Hypothalamus (tissue), 51 donors: ENCODE results near the gene GATAD2A.
A peak's percentile ranks its signal among the peaks of the same experiment; 100 is the strongest.
"Not testable (repeated sequence)": the region's sequence is repeated elsewhere in the genome, so short reads cannot be mapped to it uniquely, and the experiment has no call there.

Source experiments
- DNase-seq, 51 donors: peaks; one replicate each; lab custom pipeline; 2025; lab: John Stamatoyannopoulos, UW

The GATAD2A gene

DNA sequence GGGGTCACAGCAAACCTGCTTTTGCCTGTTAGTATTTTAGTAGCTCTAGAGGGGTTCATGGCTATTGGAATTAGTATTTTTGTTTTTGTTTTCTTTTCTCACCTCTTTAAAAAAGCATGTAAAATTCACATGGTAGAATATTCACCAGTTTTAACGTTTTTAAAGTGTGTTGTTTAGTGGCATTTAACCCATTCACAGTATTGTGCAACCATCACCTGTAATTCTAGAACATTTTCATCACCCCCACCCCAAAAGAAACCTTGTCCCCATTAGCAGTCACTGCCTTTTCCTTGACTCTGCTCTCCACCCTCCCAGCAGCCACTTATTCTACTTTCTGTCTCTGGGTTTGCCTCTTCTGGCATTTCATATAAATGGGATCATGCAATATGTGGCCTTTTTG, 39.8 kb downstream of the GATAD2A start:
- DNase-seq, result no peak

DNA sequence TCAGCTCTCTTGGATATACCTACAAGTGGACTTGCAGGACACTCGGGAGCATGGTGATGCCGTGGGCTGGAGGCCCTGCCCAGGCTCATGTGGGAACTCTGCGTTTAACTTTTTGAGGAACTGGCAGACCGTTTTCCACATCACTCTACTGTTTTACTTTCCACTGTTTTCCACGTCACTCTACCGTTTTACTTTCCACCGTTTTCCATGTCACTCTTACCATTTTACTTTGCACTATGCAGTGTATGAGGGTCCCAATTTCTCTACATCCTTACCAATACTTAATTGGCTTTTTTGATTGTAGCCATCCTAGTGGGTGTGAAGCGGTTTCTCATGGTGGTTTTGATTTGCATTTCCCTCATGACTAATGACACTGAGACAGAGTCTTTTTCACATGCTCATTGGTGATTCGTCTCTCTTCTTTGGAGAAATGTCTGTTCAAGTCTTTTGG, 40.5 kb downstream of the GATAD2A start:
- no peak for DNase-seq

DNA sequence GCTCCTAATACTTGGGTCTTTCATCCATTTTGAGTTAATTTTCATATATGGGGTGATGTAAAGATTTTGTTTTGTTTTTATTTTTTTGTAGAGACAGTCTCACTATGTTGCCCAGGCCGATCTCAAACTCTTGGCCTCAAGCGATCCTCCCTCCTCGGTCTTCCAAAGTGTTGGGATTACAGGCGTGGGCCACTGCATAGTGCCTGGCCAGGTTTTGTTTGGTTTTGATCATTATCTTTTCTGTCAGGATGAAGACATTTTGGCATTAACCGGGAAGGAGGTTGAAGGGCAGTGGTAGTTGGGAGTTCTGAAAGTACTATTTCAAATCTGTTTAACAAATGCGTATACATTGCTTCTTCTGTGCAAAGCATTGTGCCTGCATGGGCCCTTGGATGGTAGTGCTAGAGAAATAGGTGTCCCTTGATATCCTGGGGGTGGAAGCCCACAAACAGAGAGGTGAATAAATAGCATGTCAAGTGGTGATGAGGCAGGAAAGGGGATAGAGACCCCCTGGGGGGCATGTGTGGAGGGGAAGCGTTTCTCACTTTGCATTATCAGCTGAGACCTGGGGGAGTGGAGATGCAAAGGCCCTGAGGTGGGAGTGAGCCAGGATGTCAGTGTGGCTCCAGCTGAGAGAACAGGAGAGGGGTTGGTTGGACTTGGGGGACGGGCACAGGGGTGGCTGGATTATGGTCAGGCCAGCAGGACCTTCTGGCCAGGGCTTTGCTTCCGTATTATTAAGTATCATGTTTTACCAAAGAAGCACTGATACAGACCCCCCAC, 41.4 kb downstream of the GATAD2A start:
- no peak for DNase-seq

DNA sequence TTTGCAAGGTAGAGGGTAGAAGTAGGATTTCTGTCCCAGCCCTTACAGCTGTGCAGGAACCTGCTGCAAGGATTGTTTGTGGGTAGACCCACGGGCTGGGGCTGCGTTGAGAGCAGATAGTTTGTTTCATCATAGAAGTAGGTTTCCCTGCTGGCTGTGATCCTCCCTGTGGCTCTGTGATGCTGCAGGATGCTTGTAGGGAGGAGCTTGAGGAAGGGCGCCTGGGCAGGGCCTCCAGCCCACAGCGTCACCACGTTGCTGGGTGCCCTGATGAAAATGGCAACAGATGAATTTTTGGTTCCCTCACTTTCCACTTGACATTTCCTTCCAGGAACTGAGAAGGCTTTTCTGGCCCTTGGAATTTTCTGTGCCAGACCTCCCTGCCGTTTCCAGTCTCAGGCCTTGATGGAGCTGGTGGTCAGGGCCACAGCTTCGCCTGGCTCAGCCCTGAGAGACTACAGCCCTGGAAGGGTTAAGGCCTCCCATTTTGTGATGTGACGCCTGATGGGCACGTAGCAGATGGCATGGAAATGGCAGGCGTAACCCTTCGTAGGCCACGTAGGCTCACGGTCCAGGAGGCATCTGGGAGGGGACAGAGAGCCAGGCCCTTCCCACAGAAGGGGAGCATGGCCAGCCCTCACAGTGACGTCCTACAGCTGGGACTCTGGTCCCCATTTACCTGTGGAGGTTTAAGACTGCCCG, 42.2 kb downstream of the GATAD2A start:
- DNase-seq, result peak in 2 of 51 donors; percentile 8 to 9

DNA sequence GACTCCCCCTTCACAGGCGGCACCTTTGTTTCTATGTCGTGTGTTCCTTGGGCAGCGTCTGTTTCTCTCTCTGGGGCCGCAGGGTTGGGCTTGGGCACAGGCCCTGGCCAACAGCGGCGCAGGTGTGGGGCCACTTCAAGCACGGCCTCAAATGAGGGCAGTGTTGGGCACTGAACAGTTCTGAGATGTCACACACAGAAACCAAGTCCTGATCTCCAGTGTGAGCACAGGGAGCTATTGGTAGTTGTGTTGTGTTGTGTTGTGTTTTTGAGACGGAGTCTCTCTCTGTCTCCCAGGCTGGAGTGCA, 42.7 kb downstream of the GATAD2A start:
- DNase-seq, result no peak

DNA sequence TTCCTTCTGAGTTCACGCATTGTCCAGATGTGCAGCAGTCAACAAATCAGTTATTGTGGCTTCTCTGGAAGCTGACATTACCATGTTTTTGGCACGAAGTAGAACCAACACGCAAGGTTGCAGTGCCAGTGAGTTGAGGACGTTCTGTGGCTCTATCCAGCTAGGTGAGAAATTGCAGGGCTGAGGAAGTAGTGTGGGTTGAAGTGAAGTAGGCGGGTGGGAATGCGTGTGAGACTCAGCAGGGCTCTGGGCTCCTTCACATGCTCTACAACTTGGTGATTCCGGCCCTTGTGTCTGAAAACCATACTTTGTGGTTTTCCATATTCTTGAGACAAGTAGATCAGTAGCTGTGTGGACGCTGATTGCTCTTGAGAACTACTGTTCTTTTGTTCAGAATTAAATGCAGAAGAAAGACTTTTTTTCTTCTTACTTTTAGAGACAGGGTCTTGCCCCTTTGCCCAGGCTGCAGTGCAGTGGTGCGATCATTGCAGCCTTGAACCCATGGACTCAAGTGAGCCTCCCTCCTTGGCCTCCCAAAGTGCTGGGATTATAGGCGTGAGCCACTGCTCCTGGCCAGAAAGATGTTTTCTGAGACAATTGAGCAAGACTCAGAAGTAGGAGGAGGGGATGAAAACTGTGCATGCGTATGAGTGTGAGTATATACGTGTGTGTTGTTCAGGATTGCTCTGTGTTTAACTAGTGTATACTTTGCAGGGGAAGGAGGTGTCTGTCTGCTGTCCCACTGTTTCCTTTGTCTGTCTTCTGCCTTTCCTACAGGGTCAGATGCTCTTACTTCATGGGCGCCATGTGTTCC, 46.2 kb downstream of the GATAD2A start:
- peak in 1 of 51 donors; percentile 5 for DNase-seq

DNA sequence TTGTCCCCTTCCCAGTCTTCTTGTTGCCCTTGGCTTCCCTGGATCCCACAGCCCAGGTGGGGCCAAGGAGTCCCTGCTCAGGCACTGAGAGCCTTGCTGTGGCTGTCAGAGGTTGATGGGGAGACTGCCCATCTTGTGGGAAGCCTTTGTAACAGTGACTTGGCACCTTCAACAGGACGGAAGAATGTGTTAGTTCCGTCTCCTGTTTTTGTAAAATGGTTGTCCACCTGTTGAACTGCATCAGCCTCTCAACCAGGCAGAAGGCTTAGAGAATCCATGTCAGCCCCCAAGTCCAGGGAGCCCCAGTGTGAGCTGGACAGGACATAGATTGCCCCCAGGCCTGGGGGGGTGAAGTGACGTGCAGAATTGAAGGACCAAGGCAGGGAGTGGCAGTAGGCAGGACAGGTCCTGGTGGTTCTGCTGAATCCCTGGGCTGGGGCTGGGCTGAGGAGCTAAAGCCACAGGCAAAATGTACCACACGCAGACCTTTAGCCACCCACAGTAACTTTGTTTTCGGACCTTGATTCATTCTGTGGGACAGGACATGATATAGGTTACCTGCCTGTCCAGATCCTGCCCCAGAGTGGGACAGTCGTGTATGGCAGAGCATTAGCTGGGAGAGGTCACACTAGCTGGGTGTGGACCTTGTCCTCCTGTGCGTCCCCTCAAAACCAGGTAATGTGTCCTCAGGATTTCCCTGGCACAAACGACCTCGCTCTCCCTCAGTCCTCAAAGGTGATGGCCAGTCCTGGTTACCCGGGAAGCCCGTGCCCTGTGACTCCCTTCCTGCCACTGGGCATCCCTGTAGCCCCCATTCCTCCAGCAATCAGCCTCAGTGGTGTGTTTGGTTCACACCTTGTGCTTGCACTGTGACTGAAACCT, 47.0 kb downstream of the GATAD2A start:
- no peak for DNase-seq

DNA sequence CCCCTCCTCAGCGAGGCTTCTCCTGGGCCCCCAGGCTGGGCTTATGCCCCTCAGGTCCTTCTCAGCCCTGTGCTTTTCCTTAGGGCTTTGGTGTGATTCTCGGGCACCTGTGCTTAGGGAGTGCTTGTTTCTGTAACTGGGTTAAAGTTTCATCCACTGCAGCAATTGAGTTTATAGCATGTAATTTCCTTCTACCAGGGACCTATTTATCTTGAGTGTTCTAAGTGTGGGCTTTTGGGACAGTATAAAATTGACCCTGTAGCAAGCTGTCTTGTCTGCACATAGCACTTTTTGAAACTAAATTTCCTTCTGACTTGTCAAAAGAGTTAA, 47.6 kb downstream of the GATAD2A start:
- DNase-seq, result no peak

DNA sequence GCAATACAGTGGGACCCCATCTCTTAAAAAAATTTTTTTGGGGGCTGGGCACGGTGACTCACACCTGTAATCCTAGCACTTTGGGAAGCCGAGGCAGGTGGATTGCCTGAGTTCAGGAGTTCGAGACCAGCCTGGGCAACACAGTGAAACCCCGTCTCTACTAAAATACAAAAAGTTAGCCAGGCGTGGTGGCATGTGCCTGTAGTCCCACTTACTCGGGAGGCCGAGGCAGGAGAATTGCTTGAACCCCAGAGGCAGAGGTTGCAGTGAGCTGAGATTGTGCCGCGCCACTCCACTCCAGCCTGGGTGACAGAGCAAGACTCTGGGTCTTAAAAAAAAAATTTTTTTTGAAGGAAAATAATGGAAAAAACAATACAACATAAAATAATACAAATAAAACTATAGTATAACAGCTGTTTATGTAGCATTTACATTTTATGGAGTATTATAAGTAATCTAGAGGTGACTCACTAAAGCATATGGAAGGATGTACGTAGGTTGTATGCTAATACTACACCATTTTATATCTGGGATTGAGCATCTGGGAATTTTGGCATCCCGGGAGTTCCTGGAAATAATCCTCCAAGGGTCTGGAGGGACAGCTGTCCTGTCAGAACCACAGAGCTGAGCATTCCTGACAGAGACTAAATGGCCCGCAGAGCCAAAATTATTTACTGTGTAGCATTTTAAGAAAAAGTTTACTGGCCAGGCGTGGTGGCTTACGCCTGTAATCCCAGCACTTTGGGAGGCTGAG, 49.9 kb downstream of the GATAD2A start:
- DNase-seq, result not testable (repeated sequence)

DNA sequence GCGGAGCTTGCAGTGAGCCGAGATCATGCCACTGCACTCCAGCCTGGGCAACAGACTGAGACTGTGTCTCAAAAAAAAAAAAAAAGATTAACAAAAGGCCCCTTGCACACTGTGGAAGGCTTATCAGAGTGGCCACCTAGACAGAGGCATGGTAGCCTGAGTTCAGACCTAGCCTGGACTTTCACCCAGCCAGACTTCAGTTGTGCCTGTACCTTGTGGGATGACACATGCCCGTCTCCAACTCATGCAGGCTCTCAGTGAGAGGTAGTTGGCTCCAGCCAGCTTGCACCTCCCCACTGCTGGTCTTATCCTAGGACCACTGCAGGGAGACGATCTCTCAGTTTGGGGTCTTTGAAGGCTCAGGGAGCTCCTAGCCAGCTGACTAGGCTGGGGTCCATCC, 52.2 kb downstream of the GATAD2A start:
- DNase-seq, result no peak

DNA sequence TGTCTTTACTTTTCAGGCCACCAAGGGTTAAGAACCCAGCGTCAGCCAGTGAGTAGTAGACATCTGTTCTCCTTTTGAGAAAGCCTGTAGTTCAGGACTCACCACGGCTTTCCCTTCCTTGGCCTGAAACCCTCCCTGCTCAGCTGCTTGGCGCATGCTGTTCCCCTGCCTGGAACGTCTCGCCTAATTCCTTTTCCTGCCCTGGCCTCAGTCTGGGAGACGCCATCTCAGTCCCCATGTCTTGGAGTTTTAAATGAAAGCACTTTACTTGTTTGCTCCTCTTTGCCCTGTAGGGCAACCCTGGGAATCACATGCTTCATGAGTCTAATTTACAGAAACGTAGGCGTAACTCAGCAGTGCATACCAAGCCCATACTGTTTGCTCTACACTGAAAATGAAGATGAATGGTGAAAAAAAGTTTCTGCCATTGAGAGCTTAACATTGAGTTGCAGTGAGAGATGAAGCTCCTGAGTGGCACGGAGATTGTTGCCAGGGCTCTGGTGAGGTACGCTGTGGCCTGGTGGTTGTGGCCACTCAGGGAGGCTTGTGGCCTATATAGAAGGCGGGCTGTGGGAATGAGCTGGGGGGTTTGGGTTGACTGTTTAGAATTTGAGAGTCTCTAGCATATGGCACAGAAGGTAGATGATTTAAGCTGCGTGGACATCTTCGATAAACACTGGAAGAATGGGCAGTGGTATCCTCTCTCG, 52.8 kb downstream of the GATAD2A start:
- no peak for DNase-seq

DNA sequence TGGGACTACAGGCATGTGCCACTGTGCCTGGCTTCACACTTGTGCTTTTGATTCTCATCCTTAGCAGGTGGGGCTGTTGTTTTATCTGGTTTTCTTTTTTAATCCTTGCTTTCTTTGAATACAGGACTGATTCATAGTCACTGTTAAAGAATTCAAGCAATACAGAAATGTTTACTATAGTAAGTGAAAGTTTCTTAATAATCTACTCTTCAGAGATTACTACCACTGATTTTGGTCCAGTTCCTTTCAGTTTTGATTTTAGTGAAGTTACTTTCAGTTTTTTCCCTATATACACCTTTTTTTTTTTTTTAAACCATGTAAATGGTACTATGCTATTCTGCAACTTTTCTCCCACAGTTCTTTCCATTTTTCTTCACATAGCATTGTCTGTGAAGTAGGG, 53.6 kb downstream of the GATAD2A start:
- no peak for DNase-seq

DNA sequence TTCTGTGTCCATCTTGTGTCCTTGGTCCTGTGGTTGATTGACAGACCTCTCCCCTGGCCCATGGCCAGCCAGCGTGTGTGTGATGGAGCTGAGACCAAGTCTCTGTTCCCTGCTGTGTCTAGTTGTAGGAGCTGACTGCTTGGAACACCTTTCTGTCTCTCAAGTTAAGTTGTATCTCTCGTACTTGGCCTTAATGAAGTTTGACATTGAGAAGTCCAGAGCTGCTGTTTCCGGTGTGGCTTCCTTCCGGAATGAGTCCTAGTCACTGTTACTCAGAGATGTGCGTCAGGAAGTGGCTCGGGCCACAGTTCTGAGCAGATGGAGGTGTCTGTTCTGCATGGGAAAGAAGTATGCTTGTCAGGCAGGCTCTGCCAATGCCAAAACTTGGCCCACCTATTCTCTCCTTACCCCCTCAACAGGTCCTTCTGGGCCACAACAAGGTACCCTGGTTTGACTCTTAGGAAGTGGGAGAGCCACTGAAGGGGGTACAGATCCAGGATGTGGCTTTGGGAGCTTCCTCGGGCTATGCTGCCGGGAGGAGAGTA, 54.3 kb downstream of the GATAD2A start:
- DNase-seq, result peak in 1 of 51 donors; percentile 34

DNA sequence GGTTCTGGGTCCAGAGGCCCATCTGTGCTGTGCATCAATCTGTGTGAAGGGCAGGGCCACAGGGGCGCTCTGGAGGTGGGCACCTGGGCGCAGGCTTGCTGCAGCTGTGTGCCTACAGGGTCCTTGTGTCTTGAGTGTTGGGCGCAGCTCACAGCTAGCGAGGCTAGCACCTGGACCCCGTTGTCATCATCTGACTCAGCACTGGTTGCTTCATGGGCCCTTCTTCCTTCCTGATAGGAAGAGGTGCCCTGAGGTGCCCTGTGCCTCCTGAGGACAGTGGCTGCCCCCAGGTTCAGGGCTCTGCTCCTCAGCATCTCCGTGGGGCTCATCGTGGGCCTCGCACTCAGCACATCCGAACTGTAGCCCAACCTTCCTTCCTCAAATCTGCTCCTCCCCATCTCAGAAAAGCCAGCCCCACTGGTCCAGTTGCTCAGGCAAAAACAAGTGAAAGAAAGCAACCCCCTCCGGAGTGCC, 54.8 kb downstream of the GATAD2A start:
- DNase-seq, result no peak

DNA sequence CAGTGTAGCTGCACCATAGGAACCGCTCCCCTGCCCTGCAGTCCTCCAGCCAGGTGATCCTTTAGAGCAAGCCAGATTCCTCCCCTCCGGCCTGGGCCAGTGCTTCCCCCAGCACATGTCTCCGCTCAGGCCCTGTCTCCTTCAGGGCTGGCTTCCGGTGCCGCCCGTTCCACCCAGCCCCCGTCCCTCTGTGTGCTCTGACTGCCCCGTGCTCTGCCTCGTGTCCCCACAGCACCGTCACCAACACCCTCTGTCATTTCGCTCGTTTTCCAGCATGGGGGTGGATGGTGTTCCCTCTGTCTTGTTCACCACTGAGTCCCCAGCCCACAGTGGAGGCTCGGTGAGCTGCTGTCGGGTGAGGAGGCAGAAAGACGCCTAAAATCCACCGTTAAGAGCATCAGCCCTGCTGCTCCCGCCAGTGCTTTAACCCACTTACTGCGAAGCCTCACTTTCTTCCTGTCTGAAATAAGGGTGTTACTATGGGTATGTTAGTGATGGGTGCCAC, 55.3 kb downstream of the GATAD2A start:
- DNase-seq, result peak in 11 of 51 donors; percentile 5 to 62 (median 25)

DNA sequence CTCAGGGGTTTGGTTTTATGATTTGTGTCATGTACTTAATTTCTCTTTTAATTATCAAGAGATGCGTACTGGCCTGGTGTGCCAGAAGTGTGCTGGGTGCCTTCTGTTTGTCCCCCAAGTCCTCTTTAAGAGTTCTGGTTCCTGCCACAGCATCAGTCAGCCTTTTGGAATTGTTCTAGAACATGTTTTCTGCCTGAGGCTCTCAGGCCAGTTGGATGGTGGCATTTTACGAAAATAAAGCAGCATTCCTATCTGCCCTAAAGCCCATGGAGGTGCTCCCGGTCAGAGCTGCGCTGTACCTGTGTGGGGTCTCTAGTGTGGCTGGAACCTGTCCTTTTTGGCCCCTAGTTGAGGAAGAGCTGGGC, 55.8 kb downstream of the GATAD2A start:
- DNase-seq, result no peak

DNA sequence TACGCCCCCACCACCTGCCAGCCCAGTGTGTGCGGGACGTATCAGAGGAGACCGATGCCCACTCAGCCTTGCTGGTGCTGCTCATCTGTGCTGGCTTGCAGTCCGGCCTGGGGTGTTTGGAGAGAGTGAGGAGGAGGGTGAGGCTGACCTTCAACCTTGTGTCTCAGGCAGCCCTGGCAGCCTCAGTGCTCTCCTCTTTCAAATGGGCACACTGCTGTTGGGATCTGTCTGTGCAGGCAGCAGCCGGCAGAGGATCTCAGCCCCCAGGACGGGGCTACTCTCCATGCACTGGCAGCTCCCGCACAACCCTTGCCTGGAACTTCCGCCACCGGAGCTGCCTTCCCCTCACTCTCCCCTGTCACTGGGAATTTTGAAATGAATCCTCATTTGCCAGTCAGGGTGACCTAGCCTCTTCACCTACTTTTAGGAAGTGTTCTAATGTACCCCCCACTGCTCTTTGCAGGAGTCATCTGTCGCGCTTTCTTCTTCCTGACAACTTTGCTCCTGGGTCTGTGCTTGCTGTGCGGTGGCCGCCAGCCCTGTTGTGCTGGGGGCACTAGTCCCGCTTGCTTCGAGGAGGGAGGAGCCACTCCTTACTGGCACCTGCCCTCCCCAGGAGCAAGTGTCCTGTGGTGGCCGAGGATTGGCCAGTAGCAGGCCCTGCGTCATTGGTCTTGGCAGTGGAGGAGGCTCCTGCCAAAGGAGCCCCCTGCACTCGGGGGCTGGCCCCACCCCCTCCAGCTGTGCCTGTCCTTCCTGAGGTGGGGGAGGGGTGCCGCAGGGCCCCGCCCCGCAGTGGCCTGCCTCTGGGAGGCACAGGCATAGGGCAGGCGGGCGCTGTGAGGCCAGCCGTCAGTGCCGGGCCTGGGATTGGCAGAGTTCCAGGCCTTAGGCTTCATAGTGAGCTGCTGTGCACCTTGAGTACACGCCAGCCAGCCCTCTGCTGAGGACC, 56.5 kb downstream of the GATAD2A start:
- peak in 24 of 51 donors; percentile 3 to 71 (median 36) for DNase-seq
